NCI-H1417 treated with DMSO at 0.1 percent for 48 hours (cell line): ENCODE data around the gene TMEM114.

ENCODE experiments used
- DNase-seq: peaks from one replicate; lab custom pipeline; 2025; lab: John Stamatoyannopoulos, UW

TMEM114 gene

GRCh38 chr16:8589900-8590688 is at the start of gene TMEM114:
Gene TMEM114 (minus strand): TSS chr16:8590511. CDS start chr16:8589838, 673 bp downstream.
- no peak for DNase-seq

DNA sequence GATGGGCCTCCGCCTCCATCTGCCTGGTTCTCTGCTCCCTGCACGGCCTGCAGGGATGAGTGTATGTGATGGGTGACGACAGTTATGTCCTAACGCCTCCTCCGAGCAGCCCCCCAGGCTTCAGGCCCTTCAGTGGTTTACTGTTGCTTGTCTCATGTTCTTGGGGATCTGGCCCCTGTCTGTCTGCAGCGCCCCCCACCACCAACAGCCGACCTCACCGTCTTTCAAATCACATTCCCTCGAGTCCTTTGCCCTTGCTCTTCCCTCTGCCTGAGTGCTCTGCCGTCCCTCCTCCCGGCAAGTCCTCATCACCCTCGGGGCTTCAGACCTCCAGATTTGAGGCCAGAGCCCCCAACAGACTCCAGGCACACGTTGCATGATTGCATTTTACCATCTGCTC is 49.4 kb upstream of the TMEM114 start:
- no peak for DNase-seq

DNA sequence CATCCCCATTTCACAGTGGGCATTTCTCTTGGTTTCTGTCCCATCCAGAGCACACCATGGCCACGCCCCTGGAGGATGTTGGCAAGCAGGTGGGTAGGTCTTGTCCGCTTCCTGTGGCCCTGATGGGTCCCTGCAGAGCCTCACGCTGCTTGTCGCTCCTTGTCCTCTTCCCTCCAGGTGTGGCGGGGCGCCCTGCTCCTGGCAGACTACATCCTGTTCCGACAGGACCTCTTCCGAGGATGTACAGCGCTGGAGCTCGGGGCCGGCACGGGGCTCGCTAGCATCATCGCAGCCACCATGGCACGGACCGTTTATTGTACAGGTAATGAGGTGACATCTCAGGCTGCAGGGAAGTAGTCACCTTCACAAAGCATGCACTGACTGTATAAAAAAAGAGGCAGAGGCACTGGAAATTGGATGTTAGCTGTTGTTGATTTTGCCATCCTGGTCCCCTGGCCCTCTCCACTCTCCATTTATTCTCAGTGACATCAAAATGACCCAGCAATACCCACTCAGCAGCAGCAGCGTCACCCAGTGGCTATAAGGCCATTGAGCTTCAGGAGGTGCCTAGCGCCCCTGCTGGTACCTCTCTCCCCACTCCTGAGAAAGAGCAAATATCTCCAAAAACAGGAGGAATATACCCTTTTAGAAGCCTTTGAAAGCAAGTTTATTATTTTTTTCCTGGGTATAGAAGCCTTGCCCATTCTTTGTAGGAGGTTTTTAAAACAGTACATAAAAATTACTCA is 44.9 kb upstream of the TMEM114 start:
- no peak for DNase-seq

- DNase-seq: no peak
These were observed 42.4 kb upstream of the TMEM114 start for GRCh38 chr16:8632675-8633182.

DNA sequence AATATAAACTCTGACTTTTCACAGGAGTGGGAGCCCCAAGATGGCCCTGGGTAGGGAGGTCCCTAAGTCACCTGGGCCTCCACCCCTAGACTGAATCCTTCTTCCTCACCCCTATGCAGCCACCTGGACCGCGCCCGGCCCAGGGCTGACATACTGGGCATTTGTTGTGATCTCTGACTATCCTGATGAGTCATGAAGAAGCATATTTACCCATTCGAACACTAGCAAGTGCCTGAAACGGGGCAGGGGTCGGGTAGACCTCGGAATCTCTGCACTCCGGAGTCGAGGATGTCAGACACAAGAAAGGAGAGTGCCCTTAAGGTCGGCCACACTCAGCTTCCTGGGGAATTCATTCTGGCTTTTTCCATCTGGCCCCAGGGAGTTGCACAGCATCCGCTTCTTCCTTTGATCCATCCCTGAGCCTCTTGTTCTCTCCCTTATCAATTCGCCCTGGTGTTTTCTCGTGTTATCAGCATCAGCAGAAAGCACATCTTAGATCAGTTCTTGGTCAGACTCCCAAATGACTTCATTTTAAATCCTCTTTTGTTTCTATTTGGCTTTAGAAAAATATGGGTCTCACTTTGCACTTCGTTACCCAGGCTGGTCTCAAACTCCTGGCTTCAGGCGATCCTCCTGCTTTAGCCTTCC is 41.6 kb upstream of the TMEM114 start:
- DNase-seq: no peak

DNA sequence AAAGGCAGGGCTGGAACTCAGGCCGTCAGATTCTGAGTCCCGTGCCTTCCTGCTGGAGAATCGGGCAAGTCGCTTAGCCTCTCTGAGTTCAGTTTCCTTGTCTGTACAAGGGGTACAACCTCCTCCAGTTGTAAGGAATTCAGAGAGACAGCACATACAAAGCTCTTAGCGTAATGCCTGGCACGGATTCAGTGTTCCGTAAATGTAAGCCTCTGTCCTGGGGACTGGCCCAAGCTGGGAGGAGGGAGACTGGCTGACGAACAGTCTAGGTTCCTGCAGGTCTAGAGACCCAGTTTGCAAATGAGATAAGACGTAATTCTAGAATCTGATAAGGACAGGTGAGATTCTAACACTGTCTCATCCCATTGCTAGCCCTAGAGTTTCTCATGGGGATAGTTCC is 41.1 kb upstream of the TMEM114 start:
- DNase-seq: no peak

DNA sequence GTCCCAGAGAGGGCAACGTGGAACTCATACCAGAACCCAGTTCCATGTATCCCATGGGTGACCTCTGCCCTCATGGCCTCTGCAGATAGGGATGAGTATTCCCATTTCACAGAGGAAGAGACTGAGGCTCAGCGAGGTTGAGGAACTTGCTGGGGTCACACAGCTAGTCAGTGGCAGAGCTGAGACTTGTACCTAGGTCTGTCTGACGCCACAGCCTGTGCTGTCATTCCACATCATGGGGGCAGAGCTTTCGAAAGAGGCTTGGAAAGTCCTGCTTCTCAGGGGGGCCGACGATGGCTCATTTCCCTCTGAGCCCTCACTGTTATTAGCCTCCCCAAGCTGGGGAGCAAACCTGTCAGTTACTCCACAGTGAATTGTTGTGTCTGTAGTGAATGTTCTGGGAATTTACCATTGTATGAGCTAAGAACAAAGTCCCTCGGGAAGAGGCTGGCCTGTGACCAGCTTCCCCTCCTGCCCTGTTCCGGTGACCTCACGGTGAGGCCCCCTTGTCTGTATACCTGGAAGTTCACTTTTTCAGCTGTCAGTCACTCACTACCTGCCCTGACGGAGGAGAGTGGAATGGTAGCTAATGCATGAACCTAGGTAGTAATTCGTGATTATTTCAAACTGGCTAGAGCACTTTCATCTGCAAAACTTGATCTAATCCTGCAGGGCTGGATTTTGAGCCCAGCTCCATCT is 40.1 kb upstream of the TMEM114 start:
- no peak for DNase-seq

- DNase-seq: no peak
These were observed 38.8 kb upstream of the TMEM114 start for GRCh38 chr16:8628981-8629725.

GRCh38 chr16:8627456-8627855 is 37.1 kb upstream of the TMEM114 start:
- no peak for DNase-seq

DNA sequence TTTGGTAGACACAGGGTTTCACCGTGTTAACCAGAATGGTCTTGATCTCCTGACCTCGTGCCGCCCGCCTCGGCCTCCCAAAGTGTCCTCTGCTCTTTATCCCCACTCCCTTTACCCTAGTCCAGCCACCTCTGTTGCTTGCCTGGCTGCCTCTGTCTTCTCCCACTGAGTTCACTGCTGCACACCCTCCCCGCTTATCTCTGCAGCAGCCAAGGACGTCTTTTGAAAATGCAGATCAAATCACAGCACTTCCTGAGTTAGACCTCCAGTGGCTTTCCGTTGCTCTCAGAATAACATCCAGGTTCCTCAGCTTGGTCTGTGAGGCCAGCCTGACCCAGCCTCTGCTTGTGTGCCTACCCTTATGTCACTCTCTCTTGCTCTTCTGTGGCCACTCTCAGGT is 36.6 kb upstream of the TMEM114 start:
- DNase-seq: no peak

GRCh38 chr16:8625491-8626087 is 35.3 kb upstream of the TMEM114 start:
- DNase-seq: no peak

DNA sequence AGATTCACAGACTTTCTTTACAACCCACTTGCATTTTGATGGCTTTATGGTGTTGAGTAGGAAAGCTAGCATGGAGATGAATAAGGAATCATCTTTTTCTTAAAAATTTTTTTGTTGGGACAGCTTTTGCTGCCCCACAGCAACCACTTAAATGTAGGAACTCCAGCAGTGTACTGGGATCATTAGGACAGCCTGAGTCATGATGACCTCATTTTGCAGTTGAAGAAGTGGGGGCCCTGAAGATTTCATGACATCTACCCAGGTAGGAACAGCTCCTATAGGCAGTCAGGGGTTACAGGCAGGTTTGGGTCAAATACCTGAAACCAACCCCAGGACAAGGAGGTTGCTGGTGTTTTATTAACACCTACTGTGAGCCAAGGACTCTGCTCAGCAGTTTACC is 33.3 kb upstream of the TMEM114 start:
- no peak for DNase-seq

DNA sequence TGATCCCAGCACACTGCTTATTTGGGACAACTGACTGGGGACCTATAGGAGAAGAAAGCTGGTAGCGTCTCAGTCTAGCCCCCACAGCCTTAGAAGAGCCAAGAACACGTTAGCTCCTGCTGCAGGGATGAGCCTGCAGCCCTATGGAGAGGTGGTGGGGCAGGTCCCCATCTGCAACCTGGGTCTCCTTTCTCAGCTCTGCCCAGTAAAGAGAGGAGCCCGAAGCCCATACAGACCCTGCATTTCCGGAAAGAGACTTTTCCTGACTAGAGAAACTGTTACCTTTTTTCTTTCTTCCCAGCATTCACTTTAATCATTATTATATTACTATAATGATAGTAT is 32.0 kb upstream of the TMEM114 start:
- DNase-seq: no peak

- peak; percentile 57 for DNase-seq
These were observed 31.4 kb upstream of the TMEM114 start, which contains the start of gene METTL22 for GRCh38 chr16:8621572-8622314. Gene METTL22 (plus strand): TSS chr16:8621698. CDS start chr16:8625666, 3,968 bp downstream.

DNA sequence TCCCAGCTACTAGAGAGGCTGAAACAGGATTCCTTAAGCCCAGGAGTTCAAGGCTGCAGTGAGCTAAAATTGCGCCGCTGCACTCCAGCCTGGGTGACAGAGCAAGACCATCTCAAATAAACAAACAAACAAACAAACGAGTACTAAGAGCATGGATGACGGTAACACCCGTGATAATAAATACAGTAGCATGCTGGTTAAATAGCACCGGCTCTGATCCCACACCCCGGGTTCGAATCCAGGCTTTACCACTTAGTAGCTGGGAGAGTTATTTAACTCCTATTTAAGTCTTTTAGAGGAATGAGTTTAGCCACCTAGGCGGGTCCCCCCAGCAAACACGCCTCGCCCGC is 30.9 kb upstream of the TMEM114 start:
- no peak for DNase-seq

GRCh38 chr16:8620535-8620934 is 30.2 kb upstream of the TMEM114 start:
- no peak for DNase-seq

DNA sequence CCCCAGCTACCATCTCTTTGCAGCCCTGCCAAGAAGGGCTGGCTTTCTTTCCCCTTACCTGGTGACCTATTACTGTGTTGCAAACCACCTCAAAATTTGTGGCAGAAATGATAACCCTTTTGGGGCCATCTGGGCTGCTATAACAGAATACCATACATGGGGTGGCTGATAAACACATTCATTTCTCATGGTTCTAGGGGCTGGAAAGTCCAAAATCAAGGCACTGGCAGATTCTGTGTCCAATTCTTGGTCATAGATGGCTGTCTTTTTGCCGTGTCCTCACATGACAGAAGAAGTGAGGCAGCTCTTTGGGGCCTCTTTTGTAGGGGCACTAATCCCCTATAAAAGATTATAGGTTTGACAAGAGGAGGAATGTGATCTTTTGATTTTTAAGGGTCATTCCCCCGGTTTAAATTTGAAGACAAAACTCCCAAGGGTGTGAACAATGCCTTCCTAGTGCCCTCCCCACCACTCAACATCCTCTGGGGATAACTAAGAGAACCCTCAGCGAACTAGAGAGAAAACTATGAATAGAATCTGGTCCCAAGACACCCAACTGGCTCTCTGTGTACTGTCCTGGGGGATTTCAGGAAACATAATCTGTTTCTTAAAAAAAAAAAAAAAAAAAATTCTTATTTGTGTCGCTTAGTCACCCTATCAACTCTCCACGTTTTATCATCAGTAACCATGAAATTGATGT is 29.5 kb upstream of the TMEM114 start:
- no peak for DNase-seq

DNA sequence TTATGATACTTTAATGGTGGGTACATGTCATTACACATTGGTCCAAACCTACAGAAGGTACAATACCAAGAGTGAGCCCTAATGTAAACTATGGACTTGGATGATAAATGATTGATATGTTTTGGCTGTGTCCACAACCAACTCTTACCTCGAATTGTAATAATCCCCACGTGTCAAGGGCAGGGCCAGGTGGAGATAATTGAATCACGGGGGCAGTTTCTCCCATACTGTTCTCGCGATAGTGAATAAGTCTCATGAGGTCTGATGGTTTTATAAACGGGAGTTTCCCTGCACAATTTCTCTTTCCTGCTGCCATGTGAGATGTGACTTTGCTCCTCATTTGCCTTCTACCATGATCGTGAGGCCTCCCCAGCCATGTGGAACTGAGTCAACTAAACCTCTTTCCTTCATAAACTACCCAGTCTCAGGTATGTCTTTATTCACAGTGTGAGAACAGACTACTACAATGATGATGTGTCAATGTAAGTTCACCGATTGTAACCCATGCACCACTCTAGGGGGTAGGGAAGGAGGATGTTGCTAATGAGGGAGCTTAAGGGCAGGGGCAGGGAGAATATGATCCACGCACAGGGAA is 24.2 kb upstream of the TMEM114 start:
- DNase-seq: no peak

DNA sequence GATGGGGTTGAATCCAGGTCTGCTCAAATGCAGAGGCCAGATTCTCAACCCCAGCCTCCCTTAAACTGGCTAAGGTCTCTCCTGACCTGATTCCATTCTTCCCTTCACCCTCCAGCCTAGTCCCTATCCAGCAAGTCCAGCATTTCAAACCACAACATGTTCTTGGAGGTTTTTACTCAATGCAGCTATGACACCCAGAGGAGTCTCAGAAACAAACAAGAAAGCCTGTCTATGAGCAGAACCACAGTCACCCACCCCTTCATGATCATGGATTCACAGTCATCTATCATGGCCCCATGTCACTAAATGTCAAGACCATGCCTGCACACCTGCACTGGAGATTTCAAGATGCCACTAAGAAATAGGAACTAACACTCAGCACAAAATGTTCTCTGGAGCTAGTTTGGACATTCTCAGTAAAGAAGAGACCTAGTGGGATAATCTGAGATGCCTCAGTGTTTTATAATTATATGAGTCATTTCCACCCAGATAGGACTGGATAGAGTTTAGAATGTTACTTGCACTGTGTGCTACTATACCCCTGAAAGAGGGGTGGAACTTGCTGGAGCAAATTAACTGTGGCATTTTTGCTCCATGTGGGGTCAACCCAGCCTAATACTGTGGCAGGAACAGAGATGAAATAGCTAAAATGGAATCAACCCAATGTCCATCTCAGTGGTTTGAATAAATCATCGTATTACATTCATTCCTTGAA is 21.7 kb upstream of the TMEM114 start:
- DNase-seq: no peak
